ENCODE measurements around the gene MPHOSPH9. TPM values are rescaled to one million over a fixed set of nuclear protein-coding genes. Genes with fewer than 3 reads are reported as not detected.

Gene MPHOSPH9
- total RNA-seq, 4 donors from 2014 or later = 24.1 to 35.2 (median 29.6) TPM

- peak overlapping the region in 3 of 4 donors; percentile 75 for H3K27ac ChIP-seq
- peaks cover 0 to 56% (median 39%) of the 10 kb centered on the region in 4 donors for H3K4me1 ChIP-seq
- no peaks in the 10 kb centered on the region for H3K27me3 ChIP-seq
- TF ChIP-seq EP300 (IDR thresholded peaks at IDR 0.05) = no peak
- TF ChIP-seq, protein P1, sequence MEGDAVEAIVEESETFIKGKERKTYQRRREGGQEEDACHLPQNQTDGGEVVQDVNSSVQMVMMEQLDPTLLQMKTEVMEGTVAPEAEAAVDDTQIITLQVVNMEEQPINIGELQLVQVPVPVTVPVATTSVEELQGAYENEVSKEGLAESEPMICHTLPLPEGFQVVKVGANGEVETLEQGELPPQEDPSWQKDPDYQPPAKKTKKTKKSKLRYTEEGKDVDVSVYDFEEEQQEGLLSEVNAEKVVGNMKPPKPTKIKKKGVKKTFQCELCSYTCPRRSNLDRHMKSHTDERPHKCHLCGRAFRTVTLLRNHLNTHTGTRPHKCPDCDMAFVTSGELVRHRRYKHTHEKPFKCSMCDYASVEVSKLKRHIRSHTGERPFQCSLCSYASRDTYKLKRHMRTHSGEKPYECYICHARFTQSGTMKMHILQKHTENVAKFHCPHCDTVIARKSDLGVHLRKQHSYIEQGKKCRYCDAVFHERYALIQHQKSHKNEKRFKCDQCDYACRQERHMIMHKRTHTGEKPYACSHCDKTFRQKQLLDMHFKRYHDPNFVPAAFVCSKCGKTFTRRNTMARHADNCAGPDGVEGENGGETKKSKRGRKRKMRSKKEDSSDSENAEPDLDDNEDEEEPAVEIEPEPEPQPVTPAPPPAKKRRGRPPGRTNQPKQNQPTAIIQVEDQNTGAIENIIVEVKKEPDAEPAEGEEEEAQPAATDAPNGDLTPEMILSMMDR (IDR thresholded peaks at IDR 0.05) = no peak
- TF ChIP-seq POLR2A (IDR thresholded peaks at IDR 0.05) = no peak
- H3K36me3 ChIP-seq = no peaks in the 10 kb centered on the region
- no peaks in the 10 kb centered on the region for H3K9me3 ChIP-seq
- no peak overlapping the region for H3K4me3 ChIP-seq
- no peak for DNase-seq (ENCODE audit: low spot score in 2 of 2)
- 86 to 93% methylated on average over 4 of the region's 4 CpGs for WGBS, 2 donors
Measured at GRCh38 chr12:123143736-123144461, 89.0 kb downstream of the MPHOSPH9 start.

- H3K36me3 ChIP-seq = no peaks in the 10 kb centered on the region
- H3K27me3 ChIP-seq = no peaks in the 10 kb centered on the region
- no peak for DNase-seq (ENCODE audit: low spot score in 2 of 2)
- TF ChIP-seq, protein P1 (IDR thresholded peaks at IDR 0.05) = no peak
- no peak for TF ChIP-seq EP300 (IDR thresholded peaks at IDR 0.05)
- no peak for TF ChIP-seq POLR2A (IDR thresholded peaks at IDR 0.05)
- H3K27ac ChIP-seq = peak overlapping the region in 3 of 4 donors; percentile 75
- H3K9me3 ChIP-seq = no peaks in the 10 kb centered on the region
- peaks cover 0 to 49% (median 39%) of the 10 kb centered on the region in 4 donors for H3K4me1 ChIP-seq
- H3K4me3 ChIP-seq = no peak overlapping the region
- 61 to 63% methylated on average over 11 of the region's 11 CpGs for WGBS, 2 donors
Measured at GRCh38 chr12:123142921-123143735, 89.8 kb downstream of the MPHOSPH9 start.

GRCh38 chr12:123142518-123142840 lies 90.5 kb downstream of the MPHOSPH9 start:
- no peaks in the 10 kb centered on the region for H3K27me3 ChIP-seq
- no peak for DNase-seq (ENCODE audit: low spot score in 2 of 2)
- TF ChIP-seq EP300 (IDR thresholded peaks at IDR 0.05) = no peak

DNA sequence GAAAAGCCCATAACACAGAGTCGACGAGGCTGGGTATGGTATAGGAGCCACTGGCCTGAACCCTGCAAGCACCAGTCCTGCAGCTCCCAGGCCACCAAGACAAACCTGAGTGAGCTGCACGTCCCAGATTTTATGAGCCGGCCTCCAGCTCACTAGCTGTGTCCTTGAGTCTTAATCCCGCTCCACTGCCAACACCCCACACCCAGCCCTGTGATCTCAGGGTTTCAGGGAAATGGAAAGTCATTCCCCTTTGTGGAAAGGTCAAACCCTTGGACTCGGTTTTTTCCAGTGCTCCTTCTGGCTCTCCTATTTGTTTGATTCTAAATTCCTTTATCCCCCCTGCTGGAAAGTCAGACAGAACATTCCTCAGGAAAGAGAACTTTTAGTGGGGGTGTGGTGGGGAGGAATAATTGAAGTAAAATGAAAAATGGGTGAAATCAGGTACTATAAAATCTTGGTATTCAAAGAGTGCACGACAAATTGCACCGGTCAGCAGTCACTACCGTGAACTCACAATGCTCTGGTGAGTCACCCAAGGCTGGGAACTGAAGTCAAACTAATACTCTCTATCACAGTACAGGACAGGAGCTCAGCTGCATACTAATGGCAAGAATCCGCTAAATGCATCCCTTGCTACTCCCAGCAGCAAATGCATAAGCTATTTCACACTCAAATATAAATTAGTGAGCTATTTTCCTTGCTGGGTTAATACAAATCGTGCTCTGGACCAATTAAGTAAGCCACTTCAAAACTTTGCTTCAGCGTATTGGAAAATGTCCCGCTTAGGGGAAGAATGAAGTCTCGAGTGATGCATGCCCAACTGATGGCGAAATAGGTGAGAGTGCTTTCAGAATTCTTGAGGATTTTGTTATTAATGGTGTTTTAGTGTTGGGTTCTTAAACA lies 91.1 kb downstream of the MPHOSPH9 start:
- Histone ChIP-seq H3K27me3 (no peaks in the 10 kb centered on the region), H3K4me1 (peaks cover 0 to 48% (median 39%) of the 10 kb centered on the region in 4 donors), H3K9me3 (no peaks in the 10 kb centered on the region), H3K36me3 (peaks cover 0 to 6% (median 0%) of the 10 kb centered on the region in 3 donors), H3K27ac (peak overlapping the region in 3 of 4 donors; percentile 75 to 88 (median 75)), H3K4me3 (no peak overlapping the region)
- 35 to 36% methylated on average over 15 of the region's 15 CpGs for WGBS, 2 donors
- no peak for DNase-seq (ENCODE audit: low spot score in 2 of 2)
- TF ChIP-seq POLR2A (IDR thresholded peaks at IDR 0.05) = no peak
- TF ChIP-seq EP300 (IDR thresholded peaks at IDR 0.05) = peak in 1 of 2 donors; percentile 36
- TF ChIP-seq, protein P1 (IDR thresholded peaks at IDR 0.05) = no peak

More at GRCh38 chr12:123142518-123142840, 90.5 kb downstream of the MPHOSPH9 start:
- Histone ChIP-seq H3K36me3 (no peaks in the 10 kb centered on the region), H3K4me3 (no peak overlapping the region), H3K9me3 (no peaks in the 10 kb centered on the region), H3K27ac (peak overlapping the region in 3 of 4 donors; percentile 75), H3K4me1 (peaks cover 0 to 48% (median 39%) of the 10 kb centered on the region in 4 donors)
- 56 to 59% methylated on average over 5 of the region's 5 CpGs for WGBS, 2 donors
